Keratinocyte (primary cell): ENCODE data around the gene MIS12.

Experiments
- CTCF ChIP-seq, 3 experiments: IDR thresholded peaks in 1 of 3; conservative IDR thresholded peaks in 1 of 3; optimal IDR thresholded peaks in 1 of 3; 2 replicates in 2 of 3; 3 replicates in 1 of 3; pipeline versions ENCODE3 to v1.5.1; 2011; ENCODE audit warnings: low read length in 3 of 3, mild to moderate bottlenecking in 3 of 3, moderate library complexity in 2 of 3, control low read depth in 1 of 3, inconsistent platforms in 1 of 3; ENCODE audit not compliant: insufficient read depth in 2 of 3; ENCODE audit errors: extremely low read depth in 1 of 3
- EZH2 ChIP-seq: IDR thresholded peaks from one replicate; pipeline ENCODE4 v1.6.1; 2012; ENCODE audit warnings: inconsistent platforms, mild to moderate bottlenecking, low read length, moderate library complexity

DNA sequence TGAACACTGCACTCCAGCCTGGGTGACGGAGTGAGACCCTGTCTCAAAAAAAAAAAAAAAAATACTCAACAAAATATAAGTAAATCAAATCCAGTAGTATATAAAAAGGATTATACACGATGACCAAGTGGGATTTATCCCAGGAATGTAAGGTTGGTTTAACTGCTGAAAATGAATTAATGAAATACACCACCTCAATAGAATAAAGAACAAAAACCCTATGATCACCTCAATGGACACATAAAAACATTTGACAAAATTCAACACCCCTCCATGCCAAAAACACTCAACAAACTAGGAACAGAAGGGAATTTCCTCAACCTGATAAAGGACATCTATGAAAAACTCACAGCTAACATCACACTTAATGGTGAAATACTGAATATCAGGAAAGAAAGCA is 6.6 kb downstream of the MIS12 start:
- TF ChIP-seq CTCF (optimal IDR thresholded peaks at IDR 0.05 in 1 of 3, IDR thresholded peaks at IDR 0.05 in 1 of 3, conservative IDR thresholded peaks at IDR 0.05 in 1 of 3; ENCODE audit: extremely low read depth in 1 of 3, insufficient read depth in 2 of 3, low read length in 3 of 3) (no peak), EZH2 (no peak)
